Neural cell (in vitro differentiated cells): ENCODE measurements around the gene SDK2. TPM values are rescaled to one million over a fixed set of nuclear protein-coding genes. Genes with fewer than 3 reads are reported as not detected.

Experiments
- H2AFZ ChIP-seq: fragments of 200-600, 300-800 bp; sonication (generic), shearing (Covaris generic); 2 replicates; pipeline ENCODE4 v1.6.0; 2014; ENCODE audit warnings: low read depth, mild to moderate bottlenecking, antibody characterized with exemption, low read length, moderate library complexity
- H3F3A ChIP-seq: fragments of 200-600 bp; shearing (Covaris generic); 2 replicates; pipeline ENCODE4 v1.6.1; 2016; ENCODE audit warnings: mild to moderate bottlenecking, moderate library complexity, mixed read lengths, antibody characterized with exemption, low read length; ENCODE audit not compliant: insufficient read depth, poor library complexity, severe bottlenecking
- H3K27ac ChIP-seq: fragments of 200-600, 300-800 bp; sonication (generic), shearing (Covaris generic); 2 replicates; pipeline ENCODE4 v1.5.1; 2014; ENCODE audit warnings: mild to moderate bottlenecking, low read length, moderate library complexity
- H3K27me3 ChIP-seq: fragments of 300-800, 200-600 bp; sonication (generic), shearing (Covaris generic); 2 replicates; pipeline ENCODE4 v1.6.0; 2014; ENCODE audit warnings: mild to moderate bottlenecking, low read depth, low read length, moderate library complexity; ENCODE audit not compliant: insufficient read depth
- H3K36me3 ChIP-seq: fragments of 300-800, 200-600 bp; sonication (generic), shearing (Covaris generic); 2 replicates; pipeline ENCODE4 v1.5.1; 2014; ENCODE audit warnings: mild to moderate bottlenecking, antibody characterized with exemption, low read length, moderate library complexity; ENCODE audit not compliant: insufficient read depth
- H3K4me2 ChIP-seq: fragments of 300-800, 200-600 bp; sonication (generic), shearing (Covaris generic); 2 replicates; pipeline ENCODE4 v1.6.0; 2014; ENCODE audit warnings: mild to moderate bottlenecking, low read length
- H3K4me3 ChIP-seq: fragments of 300-800, 200-600 bp; sonication (generic), shearing (Covaris generic); 2 replicates; pipeline ENCODE4 v1.5.1; 2014; ENCODE audit warnings: mild to moderate bottlenecking, low read length, moderate library complexity
- H3K79me2 ChIP-seq: fragments of 200-600 bp; shearing (Covaris generic); replicated peaks from 2 replicates; pipeline ENCODE4 v1.6.0; 2014; ENCODE audit warnings: mild to moderate bottlenecking, low read length, moderate library complexity; ENCODE audit not compliant: insufficient read depth
- H3K9ac ChIP-seq: fragments of 300-800, 200-600 bp; sonication (generic), shearing (Covaris generic); 2 replicates; pipeline ENCODE4 v1.6.1; 2016; ENCODE audit warnings: mild to moderate bottlenecking, low read length, mixed read lengths
- H3K9me2 ChIP-seq: fragments of 200-600 bp; shearing (Covaris generic); 2 replicates; pipeline ENCODE4 v1.6.1; 2016; ENCODE audit warnings: mild to moderate bottlenecking, low read length, mixed read lengths; ENCODE audit not compliant: insufficient read depth
- H3K9me3 ChIP-seq: fragments of 200-600, 300-800 bp; sonication (generic), shearing (Covaris generic); 2 replicates; pipeline ENCODE4 v1.6.1; 2016; ENCODE audit warnings: mild to moderate bottlenecking, mixed run types, low read length, moderate library complexity, mixed read lengths
- H4K20me1 ChIP-seq: fragments of 200-600 bp; shearing (Covaris generic); 2 replicates; pipeline ENCODE4 v1.6.1; 2016; ENCODE audit warnings: mild to moderate bottlenecking, mixed run types; ENCODE audit not compliant: insufficient read depth
- EP300 ChIP-seq: fragments of 450-650 bp; conservative IDR thresholded peaks from 2 replicates; pipeline ENCODE4 v1.6.1; 2014; ENCODE audit warnings: antibody characterized with exemption, mild to moderate bottlenecking, moderate library complexity; ENCODE audit not compliant: poor library complexity, severe bottlenecking
- EZH2 ChIP-seq: fragments of 200-600, 300-800 bp; shearing (Covaris generic), sonication (generic); IDR thresholded peaks from 2 replicates; pipeline ENCODE4 v1.6.1; 2014; ENCODE audit warnings: antibody characterized with exemption, low read length, borderline replicate concordance, mild to moderate bottlenecking; ENCODE audit not compliant: insufficient read depth, poor library complexity, severe bottlenecking
- MXI1 ChIP-seq: fragments of 450-650 bp; conservative IDR thresholded peaks from 2 replicates; pipeline ENCODE4 v1.6.1; 2014; ENCODE audit warnings: antibody characterized with exemption, mild to moderate bottlenecking; ENCODE audit not compliant: poor library complexity, severe bottlenecking
- POLR2AphosphoS5 ChIP-seq: IDR thresholded peaks from 2 replicates; pipeline ENCODE4 v1.6.1; 2012
- RAD21 ChIP-seq: fragments of 450-650 bp; conservative IDR thresholded peaks from 2 replicates; pipeline ENCODE4 v1.6.1; 2014; ENCODE audit warnings: antibody characterized with exemption, mild to moderate bottlenecking, moderate library complexity
- SMC3 ChIP-seq: fragments of 450-650 bp; conservative IDR thresholded peaks from 2 replicates; pipeline ENCODE4 v1.6.1; 2014; ENCODE audit warnings: antibody characterized with exemption, mild to moderate bottlenecking, moderate library complexity; ENCODE audit not compliant: poor library complexity
- TAF1 ChIP-seq: IDR thresholded peaks from 2 replicates; pipeline ENCODE4 v1.6.1; 2012; ENCODE audit warnings: low read depth
- polyA plus RNA-seq: library from polyadenylated mRNA; depleted of rRNA; stranded (reverse); fragments of >200 nt; gene quantifications from 2 replicates; pipeline ENCODE4 v1.2.3, GENCODE V29; 2014
- TF ChIP-seq, protein P1 (sequence below): fragments of 450-650 bp; IDR thresholded peaks from 2 replicates; pipeline ENCODE4 v1.5.1; 2014; ENCODE audit warnings: antibody characterized with exemption, mild to moderate bottlenecking, moderate library complexity; ENCODE audit not compliant: poor library complexity, severe bottlenecking
- TF ChIP-seq, protein P2 (sequence below): IDR thresholded peaks from 2 replicates; pipeline ENCODE4 v1.6.1; 2012; ENCODE audit warnings: borderline replicate concordance

Gene SDK2
- polyA plus RNA-seq, 1 donor from 2014 or later: 0.73 TPM

DNA sequence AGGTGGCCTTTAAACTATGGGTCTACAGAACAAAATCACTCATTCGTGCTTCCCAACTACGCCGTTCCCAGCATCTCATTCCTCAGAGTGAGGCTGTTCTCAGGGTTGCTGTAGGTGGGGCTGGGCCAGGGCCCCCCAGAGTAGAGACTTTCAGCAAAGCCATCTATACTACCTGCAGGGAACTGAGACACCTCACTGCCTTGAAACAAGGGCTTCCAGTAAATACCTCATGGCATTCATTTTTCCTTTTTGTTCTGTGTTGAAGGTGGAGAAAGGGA lies 4.2 kb upstream of the SDK2 start:
- Histone ChIP-seq H3F3A (peaks cover 2% of the 10 kb centered on the region), H3K27me3 (no peaks in the 10 kb centered on the region), H3K4me3 (no peak overlapping the region), H2AFZ (no peak overlapping the region), H3K27ac (no peak overlapping the region), H3K9me3 (no peaks in the 10 kb centered on the region), H3K9me2 (no peaks in the 10 kb centered on the region), H3K9ac (no peak overlapping the region), H3K36me3 (no peaks in the 10 kb centered on the region), H3K4me2 (no peak overlapping the region), H4K20me1 (no peaks in the 10 kb centered on the region), H3K79me2 (no peaks in the 10 kb centered on the region)
- no peak for TF ChIP-seq SMC3
- no peak for TF ChIP-seq POLR2AphosphoS5
- TF ChIP-seq, protein P1, sequence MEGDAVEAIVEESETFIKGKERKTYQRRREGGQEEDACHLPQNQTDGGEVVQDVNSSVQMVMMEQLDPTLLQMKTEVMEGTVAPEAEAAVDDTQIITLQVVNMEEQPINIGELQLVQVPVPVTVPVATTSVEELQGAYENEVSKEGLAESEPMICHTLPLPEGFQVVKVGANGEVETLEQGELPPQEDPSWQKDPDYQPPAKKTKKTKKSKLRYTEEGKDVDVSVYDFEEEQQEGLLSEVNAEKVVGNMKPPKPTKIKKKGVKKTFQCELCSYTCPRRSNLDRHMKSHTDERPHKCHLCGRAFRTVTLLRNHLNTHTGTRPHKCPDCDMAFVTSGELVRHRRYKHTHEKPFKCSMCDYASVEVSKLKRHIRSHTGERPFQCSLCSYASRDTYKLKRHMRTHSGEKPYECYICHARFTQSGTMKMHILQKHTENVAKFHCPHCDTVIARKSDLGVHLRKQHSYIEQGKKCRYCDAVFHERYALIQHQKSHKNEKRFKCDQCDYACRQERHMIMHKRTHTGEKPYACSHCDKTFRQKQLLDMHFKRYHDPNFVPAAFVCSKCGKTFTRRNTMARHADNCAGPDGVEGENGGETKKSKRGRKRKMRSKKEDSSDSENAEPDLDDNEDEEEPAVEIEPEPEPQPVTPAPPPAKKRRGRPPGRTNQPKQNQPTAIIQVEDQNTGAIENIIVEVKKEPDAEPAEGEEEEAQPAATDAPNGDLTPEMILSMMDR: no peak
- no peak for TF ChIP-seq EP300
- TF ChIP-seq, protein P2, sequence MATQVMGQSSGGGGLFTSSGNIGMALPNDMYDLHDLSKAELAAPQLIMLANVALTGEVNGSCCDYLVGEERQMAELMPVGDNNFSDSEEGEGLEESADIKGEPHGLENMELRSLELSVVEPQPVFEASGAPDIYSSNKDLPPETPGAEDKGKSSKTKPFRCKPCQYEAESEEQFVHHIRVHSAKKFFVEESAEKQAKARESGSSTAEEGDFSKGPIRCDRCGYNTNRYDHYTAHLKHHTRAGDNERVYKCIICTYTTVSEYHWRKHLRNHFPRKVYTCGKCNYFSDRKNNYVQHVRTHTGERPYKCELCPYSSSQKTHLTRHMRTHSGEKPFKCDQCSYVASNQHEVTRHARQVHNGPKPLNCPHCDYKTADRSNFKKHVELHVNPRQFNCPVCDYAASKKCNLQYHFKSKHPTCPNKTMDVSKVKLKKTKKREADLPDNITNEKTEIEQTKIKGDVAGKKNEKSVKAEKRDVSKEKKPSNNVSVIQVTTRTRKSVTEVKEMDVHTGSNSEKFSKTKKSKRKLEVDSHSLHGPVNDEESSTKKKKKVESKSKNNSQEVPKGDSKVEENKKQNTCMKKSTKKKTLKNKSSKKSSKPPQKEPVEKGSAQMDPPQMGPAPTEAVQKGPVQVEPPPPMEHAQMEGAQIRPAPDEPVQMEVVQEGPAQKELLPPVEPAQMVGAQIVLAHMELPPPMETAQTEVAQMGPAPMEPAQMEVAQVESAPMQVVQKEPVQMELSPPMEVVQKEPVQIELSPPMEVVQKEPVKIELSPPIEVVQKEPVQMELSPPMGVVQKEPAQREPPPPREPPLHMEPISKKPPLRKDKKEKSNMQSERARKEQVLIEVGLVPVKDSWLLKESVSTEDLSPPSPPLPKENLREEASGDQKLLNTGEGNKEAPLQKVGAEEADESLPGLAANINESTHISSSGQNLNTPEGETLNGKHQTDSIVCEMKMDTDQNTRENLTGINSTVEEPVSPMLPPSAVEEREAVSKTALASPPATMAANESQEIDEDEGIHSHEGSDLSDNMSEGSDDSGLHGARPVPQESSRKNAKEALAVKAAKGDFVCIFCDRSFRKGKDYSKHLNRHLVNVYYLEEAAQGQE: no peak
- no peak for TF ChIP-seq EZH2
- no peak for TF ChIP-seq MXI1
- no peak for TF ChIP-seq RAD21
- no peak for TF ChIP-seq TAF1

DNA sequence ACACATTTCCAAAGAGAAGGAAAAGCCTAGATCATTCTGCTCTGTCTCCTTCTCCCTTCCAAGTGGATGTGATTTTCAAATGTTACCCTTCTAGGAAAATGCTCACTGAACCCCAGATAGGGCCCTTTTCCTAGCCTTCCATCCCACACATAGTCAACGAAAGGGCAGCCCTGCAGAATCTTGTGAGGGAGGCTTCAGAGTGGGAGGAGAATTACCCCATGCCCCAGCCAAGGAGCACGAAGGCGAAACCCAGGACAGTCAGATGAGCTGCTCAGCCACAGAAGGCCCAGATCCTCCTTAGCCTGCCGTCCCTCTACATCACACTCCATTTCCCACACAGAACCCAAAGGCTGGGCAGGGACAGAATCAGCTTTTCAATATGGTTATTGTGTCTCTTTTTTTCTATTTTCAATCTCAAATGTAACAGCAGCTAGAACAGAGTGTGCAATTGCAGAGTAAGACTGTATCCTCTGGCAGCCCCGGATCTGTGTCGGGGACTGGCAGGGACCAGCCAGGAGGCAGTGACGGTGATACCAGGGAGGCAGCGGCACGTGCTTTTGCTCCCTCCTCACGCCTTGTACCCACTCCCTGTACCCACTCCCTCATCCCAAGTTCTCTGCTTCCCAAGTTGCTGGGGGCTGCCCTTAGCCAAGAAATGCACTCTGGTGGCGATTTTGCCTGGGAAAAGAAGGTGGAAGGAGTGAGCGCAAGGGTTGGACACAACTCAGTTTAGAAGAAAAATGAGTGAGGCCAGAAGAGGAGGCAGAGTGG lies 3.7 kb upstream of the SDK2 start:
- no peaks in the 10 kb centered on the region for H3K27me3 ChIP-seq
- H3K79me2 ChIP-seq: no peaks in the 10 kb centered on the region
- H2AFZ ChIP-seq: no peak overlapping the region
- no peaks in the 10 kb centered on the region for H3K9me2 ChIP-seq
- TF ChIP-seq, protein P1: no peak
- TF ChIP-seq, protein P2: no peak
- no peak for TF ChIP-seq TAF1
- TF ChIP-seq MXI1: no peak
- no peak for TF ChIP-seq EZH2
- TF ChIP-seq EP300: no peak
- TF ChIP-seq SMC3: no peak
- TF ChIP-seq RAD21: no peak
- no peak for TF ChIP-seq POLR2AphosphoS5
- H3K9me3 ChIP-seq: no peaks in the 10 kb centered on the region
- H3K27ac ChIP-seq: no peak overlapping the region
- peaks cover 5% of the 10 kb centered on the region for H3F3A ChIP-seq
- no peak overlapping the region for H3K9ac ChIP-seq
- H3K36me3 ChIP-seq: no peaks in the 10 kb centered on the region
- H3K4me3 ChIP-seq: no peak overlapping the region
- no peaks in the 10 kb centered on the region for H4K20me1 ChIP-seq
- no peak overlapping the region for H3K4me2 ChIP-seq
